GM12892 (cell line): Measurements from ENCODE around the gene SNX22.

Experiments used
- POLR2A ChIP-seq: IDR thresholded peaks from 2 replicates; pipeline ENCODE4 v1.6.1; 2011; ENCODE audit warnings: low read depth, low read length, control low read depth
- POLR2AphosphoS5 ChIP-seq: IDR thresholded peaks from 2 replicates; pipeline ENCODE4 v1.6.1; 2011; ENCODE audit warnings: low read depth, low read length, control low read depth
- TAF1 ChIP-seq: IDR thresholded peaks from 2 replicates; pipeline ENCODE4 v1.6.1; 2011; ENCODE audit warnings: low read depth, mild to moderate bottlenecking, control low read depth, low read length, borderline replicate concordance

DNA sequence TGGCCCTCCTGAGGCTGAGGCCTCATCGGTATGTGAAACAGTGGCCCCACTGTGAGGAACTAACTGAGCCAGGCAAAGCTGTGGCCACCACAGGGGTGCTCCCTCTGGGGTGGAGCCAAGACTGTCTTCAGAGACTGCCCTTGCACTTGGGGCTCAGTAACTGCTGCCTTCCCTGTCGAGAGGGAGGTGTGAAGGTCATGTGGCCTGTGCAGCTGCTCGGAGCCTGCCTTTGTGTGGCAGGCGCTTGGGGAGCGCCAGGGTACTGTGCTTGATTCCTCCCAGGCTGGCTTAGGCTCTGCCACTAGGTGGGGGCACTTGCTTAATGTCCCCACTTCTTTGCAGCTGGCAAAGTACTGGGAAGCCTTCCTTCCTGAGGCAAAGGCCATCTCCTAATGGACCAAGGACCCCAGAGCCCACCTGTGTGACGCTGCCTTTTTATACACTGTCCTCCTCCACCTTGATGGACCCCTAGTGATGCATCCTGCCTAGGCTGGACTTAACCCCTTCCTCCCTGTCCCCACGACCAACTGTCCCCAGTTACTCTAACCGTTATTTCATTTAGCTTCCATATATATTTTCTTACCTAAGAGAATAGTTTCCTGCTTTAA is 14.2 kb upstream of the SNX22 start:
- TF ChIP-seq POLR2A = no peak
- no peak for TF ChIP-seq POLR2AphosphoS5
- TF ChIP-seq TAF1 = no peak
